HepG2 (cell line): Measurements from ENCODE around the gene GUCY1A1. TPM values are rescaled to one million over a fixed set of nuclear protein-coding genes. Genes with fewer than 3 reads are reported as not detected.

Source experiments
- ATAC-seq: fragments of 200-7000 bp; cut with Tn5 transposase; 3 replicates; pipeline ENCODE4 v1.9.1; 2020; ENCODE audit warnings: mild to moderate bottlenecking, moderate library complexity
- BruUV-seq: library from RNA; stranded (reverse); fragments of 400-500 nt; replicated peaks from 2 replicates; lab custom pipeline; 2021; lab: Mats Ljungman, UMichigan
- CTCF ChIA-PET: fragments of 300-600 bp; formaldehyde crosslinking; extraction: SDS; loops from one replicate; lab custom pipeline; 2021; ENCODE audit warnings: low total read pairs, inconsistent platforms, low intra/inter-chr PET ratio; lab: Yijun Ruan, JAX
- POLR2A ChIA-PET: fragments of 350-600 bp; sonication (Branson Sonifier 250); formaldehyde crosslinking; loops from one replicate; lab custom pipeline; 2020; ENCODE audit warnings: antibody characterized with exemption, inconsistent platforms; lab: Yijun Ruan, JAX
- DNase-seq: peaks from one replicate; pipeline ENCODE4 v3.0.0-alpha.2; 2015; ENCODE audit warnings: low spot score
- FAIRE-seq: peaks from 3 replicates; lab custom pipeline; 2011; peaks lifted over from hg19 to GRCh38; lab: Jason Lieb, UNC
- H2AFZ ChIP-seq: one replicate; pipeline ENCODE4 v1.6.1; 2011; ENCODE audit warnings: low read length, inconsistent platforms
- H3K27ac ChIP-seq: fragments of 300-600 bp; 3 replicates; pipeline ENCODE4 v1.8.0; 2011; ENCODE audit warnings: mixed run types, mild to moderate bottlenecking, mixed read lengths, low read length, inconsistent platforms; ENCODE audit not compliant: insufficient read depth; ENCODE audit errors: extremely low read length
- H3K27me3 ChIP-seq, 2 experiments: fragments of 200-600 bp in 1 of 2; 2 replicates in 1 of 2; 3 replicates in 1 of 2; pipeline versions ENCODE4 v1.6.0 to v1.8.0; 2011; ENCODE audit warnings: low read length in 2 of 2, mild to moderate bottlenecking in 2 of 2, moderate library complexity in 2 of 2, inconsistent platforms in 1 of 2; ENCODE audit not compliant: insufficient read depth in 2 of 2, control insufficient read depth in 1 of 2
- H3K36me3 ChIP-seq, 2 experiments: fragments of 200-600 bp in 1 of 2; replicated peaks in 1 of 2; 2 replicates in 1 of 2; 3 replicates in 1 of 2; pipeline versions ENCODE4 v1.5.1 to v1.8.0; 2011; ENCODE audit warnings: low read length in 2 of 2, inconsistent platforms in 1 of 2; ENCODE audit not compliant: insufficient read depth in 2 of 2, control insufficient read depth in 1 of 2
- H3K4me1 ChIP-seq: 2 replicates; pipeline ENCODE4 v1.5.1; 2012; ENCODE audit warnings: low read length, inconsistent platforms; ENCODE audit not compliant: insufficient read depth
- H3K4me2 ChIP-seq: 2 replicates; pipeline ENCODE4 v1.6.0; 2011; ENCODE audit warnings: low read depth, low read length, inconsistent platforms
- H3K4me3 ChIP-seq, 3 experiments: fragments of 200-600 bp in 1 of 3; sonication (generic), shearing (Covaris generic) in 1 of 3; replicated peaks in 1 of 3; 2 replicates each; pipeline ENCODE4 v1.5.1; 2011 to 2016; ENCODE audit warnings: low read length in 3 of 3, inconsistent platforms in 2 of 3, low read depth in 2 of 3, mild to moderate bottlenecking in 2 of 3, control low read depth in 1 of 3, mixed read lengths in 1 of 3; ENCODE audit not compliant: insufficient read depth in 1 of 3
- H3K79me2 ChIP-seq: one replicate; pipeline ENCODE4 v1.6.1; 2011; ENCODE audit warnings: low read length, inconsistent platforms; ENCODE audit not compliant: insufficient read depth
- H3K9ac ChIP-seq: 2 replicates; pipeline ENCODE4 v1.6.0; 2011; ENCODE audit warnings: mild to moderate bottlenecking, low read depth, low read length, inconsistent platforms; ENCODE audit not compliant: insufficient read depth
- H3K9me3 ChIP-seq: 2 replicates; pipeline ENCODE4 v1.5.1; 2012; ENCODE audit warnings: mild to moderate bottlenecking, low read length
- H4K20me1 ChIP-seq: 2 replicates; pipeline ENCODE4 v1.6.0; 2011; ENCODE audit warnings: inconsistent platforms, mild to moderate bottlenecking, low read length, moderate library complexity; ENCODE audit not compliant: insufficient read depth
- MAZ ChIP-seq, 2 experiments: sonication (generic) in 1 of 2; formaldehyde crosslinking in 1 of 2; IDR thresholded peaks; 2 replicates each; pipeline versions ENCODE4 v1.5.0 to v1.6.1; 2012 to 2020; ENCODE audit warnings: low read depth in 2 of 2, mild to moderate bottlenecking in 2 of 2, borderline replicate concordance in 1 of 2, improper control_type of control experiment in 1 of 2, low read length in 1 of 2, missing genetic modification reagents in 1 of 2, moderate library complexity in 1 of 2
- NR2F6 ChIP-seq, 2 experiments: IDR thresholded peaks; 2 replicates each; pipeline ENCODE4 v1.6.1; 2016; ENCODE audit warnings: antibody characterized with exemption in 1 of 2, mild to moderate bottlenecking in 1 of 2
- RFXAP ChIP-seq: sonication (generic); formaldehyde crosslinking; IDR thresholded peaks from 2 replicates; pipeline ENCODE4 v1.4.0; 2020; ENCODE audit warnings: missing genetic modification reagents, borderline replicate concordance
- RXRB ChIP-seq: IDR thresholded peaks from 2 replicates; pipeline ENCODE4 v1.6.1; 2016; ENCODE audit warnings: borderline replicate concordance, missing genetic modification reagents, missing compliant biosample characterization
- SMAD3 ChIP-seq: sonication (generic); formaldehyde crosslinking; IDR thresholded peaks from 2 replicates; pipeline ENCODE4 v1.4.0; 2020; ENCODE audit warnings: missing genetic modification reagents
- SMARCE1 ChIP-seq: fragments of 450-650 bp; IDR thresholded peaks from 2 replicates; pipeline ENCODE4 v1.6.1; 2017; ENCODE audit warnings: borderline replicate concordance
- ZKSCAN5 ChIP-seq: sonication (generic); formaldehyde crosslinking; IDR thresholded peaks from 2 replicates; pipeline ENCODE4 v1.5.1; 2020; ENCODE audit warnings: mild to moderate bottlenecking, missing genetic modification reagents
- ZNF101 ChIP-seq: sonication (generic); formaldehyde crosslinking; IDR thresholded peaks from 2 replicates; pipeline ENCODE4 v1.4.0; 2020; ENCODE audit warnings: mild to moderate bottlenecking, low read depth, missing genetic modification reagents, borderline replicate concordance
- ZNF33A ChIP-seq: sonication (generic); formaldehyde crosslinking; IDR thresholded peaks from 2 replicates; pipeline ENCODE4 v1.5.1; 2020; ENCODE audit warnings: missing genetic modification reagents, mild to moderate bottlenecking, moderate library complexity, borderline replicate concordance
- ZNF576 ChIP-seq: sonication (generic); formaldehyde crosslinking; IDR thresholded peaks from 2 replicates; pipeline ENCODE4 v1.4.0; 2020; ENCODE audit warnings: mild to moderate bottlenecking, missing genetic modification reagents
- ZNF616 ChIP-seq: sonication (generic); formaldehyde crosslinking; IDR thresholded peaks from 2 replicates; pipeline ENCODE4 v1.5.0; 2020; ENCODE audit warnings: low read depth, mild to moderate bottlenecking, missing genetic modification reagents
- ZSCAN31 ChIP-seq: sonication (generic); formaldehyde crosslinking; IDR thresholded peaks from 2 replicates; pipeline ENCODE4 v1.5.0; 2020; ENCODE audit warnings: low read depth, mild to moderate bottlenecking, missing genetic modification reagents
- WGBS: methylation state at CpG from one replicate; pipeline ENCODE4 v1.1.6; 2017; ENCODE audit warnings: low lambda C conversion rate; 5-methylcytosine and 5-hydroxymethylcytosine counted together
- in situ Hi-C: cut with HindIII; loops from 2 replicates; pipeline ENCODE4 v1.10.0; 2017; ENCODE audit warnings: low pct_unique_long_range_greater_than_20kb; ENCODE audit not compliant: extremely low pct_ligation_motif_present
- intact Hi-C: fragments of 100-400 bp; cut with micrococcal nuclease; formaldehyde crosslinking; loops from one replicate; pipeline ENCODE4 v1.10.0; 2022; ENCODE audit not compliant: unreplicated experiment
- polyA plus RNA-seq, 8 experiments: library from polyadenylated mRNA; depleted of rRNA in 3 of 8; stranded (reverse) in 7 of 8; unstranded in 1 of 8; fragments of >200 nt; fragmentation: Illumina TruSeq in 4 of 8; extraction: Trizol in 4 of 8; gene quantifications; 2 replicates each; pipeline versions ENCODE4 v1.2.1 to v1.2.3, GENCODE V29; 2011 to 2016; ENCODE audit warnings: low read depth in 4 of 8, missing spikeins in 1 of 8, mixed read lengths in 1 of 8; ENCODE audit not compliant: insufficient read depth in 1 of 8
- total RNA-seq, 5 experiments: library from RNA; depleted of rRNA; stranded (reverse); fragments of >200 nt; fragmentation: Illumina TruSeq; extraction: Trizol; gene quantifications; 2 replicates each; pipeline ENCODE4 v1.2.3, GENCODE V29; 2016; ENCODE audit warnings: low read depth in 1 of 5
- TF ChIP-seq, protein P1 (sequence below): IDR thresholded peaks from 2 replicates; pipeline ENCODE4 v1.6.1; 2016; ENCODE audit warnings: low read depth, borderline replicate concordance
- TF ChIP-seq, protein P2 (sequence below): sonication (generic); formaldehyde crosslinking; IDR thresholded peaks from 2 replicates; pipeline ENCODE4 v1.4.0; 2020; ENCODE audit warnings: missing genetic modification reagents, mild to moderate bottlenecking, borderline replicate concordance
- TF ChIP-seq, protein P3 (sequence below): IDR thresholded peaks from 2 replicates; pipeline ENCODE4 v1.6.1; 2016; ENCODE audit warnings: missing genetic modification reagents, missing compliant biosample characterization
- TF ChIP-seq, protein P4 (sequence below): sonication (generic); formaldehyde crosslinking; IDR thresholded peaks from 2 replicates; pipeline ENCODE4 v1.9.0; 2022; ENCODE audit warnings: missing genetic modification reagents, mild to moderate bottlenecking, borderline replicate concordance

Gene GUCY1A1
- total and polyA plus RNA-seq, 2 of the 13 experiments (the other 11 are each of a cell fraction or from before 2014, with no cell fraction given), result not detected

GRCh38 chr4:155741546-155741945, 74.9 kb downstream of the GUCY1A1 start:
- H3K4me1 ChIP-seq, result no peaks in the 10 kb centered on the region
- no peaks in the 10 kb centered on the region for H4K20me1 ChIP-seq
- H2AFZ ChIP-seq, result no peak overlapping the region
- no peaks in the 10 kb centered on the region for H3K79me2 ChIP-seq
- ChIA-PET POLR2A (no interaction called here), CTCF (no interaction called here)
- BruUV-seq, result no TSS peak
- H3K27me3 ChIP-seq, result no peaks in the 10 kb centered on the region; a peak in 1 of 5 replicates
- TF ChIP-seq, protein P1, sequence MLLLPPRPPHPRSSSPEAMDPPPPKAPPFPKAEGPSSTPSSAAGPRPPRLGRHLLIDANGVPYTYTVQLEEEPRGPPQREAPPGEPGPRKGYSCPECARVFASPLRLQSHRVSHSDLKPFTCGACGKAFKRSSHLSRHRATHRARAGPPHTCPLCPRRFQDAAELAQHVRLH (CRISPR knock-in tag), result no peak
- TF ChIP-seq NR2F6 (IDR thresholded peaks at IDR 0.05) (no peak), NR2F6 (CRISPR knock-in tag; IDR thresholded peaks at IDR 0.05) (no peak), SMAD3 (no peak), ZSCAN31 (no peak), RXRB (no peak), RFXAP (CRISPR knock-in tag) (no peak), ZNF33A (CRISPR knock-in tag) (no peak), ZNF616 (CRISPR knock-in tag) (no peak), ZNF576 (CRISPR knock-in tag) (no peak), SMARCE1 (no peak), ZNF101 (CRISPR knock-in tag) (no peak), ZKSCAN5 (CRISPR knock-in tag) (no peak), MAZ (IDR thresholded peaks at IDR 0.05; ENCODE audit: borderline replicate concordance, low read depth, low read length) (no peak), MAZ (CRISPR knock-in tag; IDR thresholded peaks at IDR 0.05; ENCODE audit: low read depth) (no peak)
- TF ChIP-seq, protein P2, sequence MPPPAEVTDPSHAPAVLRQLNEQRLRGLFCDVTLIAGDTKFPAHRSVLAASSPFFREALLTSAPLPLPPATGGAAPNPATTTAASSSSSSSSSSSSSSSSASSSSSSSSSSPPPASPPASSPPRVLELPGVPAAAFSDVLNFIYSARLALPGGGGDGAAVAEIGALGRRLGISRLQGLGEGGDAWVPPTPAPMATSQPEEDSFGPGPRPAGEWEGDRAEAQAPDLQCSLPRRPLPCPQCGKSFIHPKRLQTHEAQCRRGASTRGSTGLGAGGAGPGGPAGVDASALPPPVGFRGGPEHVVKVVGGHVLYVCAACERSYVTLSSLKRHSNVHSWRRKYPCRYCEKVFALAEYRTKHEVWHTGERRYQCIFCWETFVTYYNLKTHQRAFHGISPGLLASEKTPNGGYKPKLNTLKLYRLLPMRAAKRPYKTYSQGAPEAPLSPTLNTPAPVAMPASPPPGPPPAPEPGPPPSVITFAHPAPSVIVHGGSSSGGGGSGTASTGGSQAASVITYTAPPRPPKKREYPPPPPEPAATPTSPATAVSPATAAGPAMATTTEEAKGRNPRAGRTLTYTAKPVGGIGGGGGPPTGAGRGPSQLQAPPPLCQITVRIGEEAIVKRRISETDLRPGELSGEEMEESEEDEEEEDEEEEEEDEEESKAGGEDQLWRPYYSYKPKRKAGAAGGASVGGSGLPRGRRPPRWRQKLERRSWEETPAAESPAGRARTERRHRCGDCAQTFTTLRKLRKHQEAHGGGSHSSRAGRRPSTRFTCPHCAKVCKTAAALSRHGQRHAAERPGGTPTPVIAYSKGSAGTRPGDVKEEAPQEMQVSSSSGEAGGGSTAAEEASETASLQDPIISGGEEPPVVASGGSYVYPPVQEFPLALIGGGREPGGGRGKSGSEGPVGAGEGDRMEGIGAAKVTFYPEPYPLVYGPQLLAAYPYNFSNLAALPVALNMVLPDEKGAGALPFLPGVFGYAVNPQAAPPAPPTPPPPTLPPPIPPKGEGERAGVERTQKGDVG (CRISPR knock-in tag), result no peak
- TF ChIP-seq, protein P3, sequence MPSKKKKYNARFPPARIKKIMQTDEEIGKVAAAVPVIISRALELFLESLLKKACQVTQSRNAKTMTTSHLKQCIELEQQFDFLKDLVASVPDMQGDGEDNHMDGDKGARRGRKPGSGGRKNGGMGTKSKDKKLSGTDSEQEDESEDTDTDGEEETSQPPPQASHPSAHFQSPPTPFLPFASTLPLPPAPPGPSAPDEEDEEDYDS (CRISPR knock-in tag), result no peak
- TF ChIP-seq, protein P4, sequence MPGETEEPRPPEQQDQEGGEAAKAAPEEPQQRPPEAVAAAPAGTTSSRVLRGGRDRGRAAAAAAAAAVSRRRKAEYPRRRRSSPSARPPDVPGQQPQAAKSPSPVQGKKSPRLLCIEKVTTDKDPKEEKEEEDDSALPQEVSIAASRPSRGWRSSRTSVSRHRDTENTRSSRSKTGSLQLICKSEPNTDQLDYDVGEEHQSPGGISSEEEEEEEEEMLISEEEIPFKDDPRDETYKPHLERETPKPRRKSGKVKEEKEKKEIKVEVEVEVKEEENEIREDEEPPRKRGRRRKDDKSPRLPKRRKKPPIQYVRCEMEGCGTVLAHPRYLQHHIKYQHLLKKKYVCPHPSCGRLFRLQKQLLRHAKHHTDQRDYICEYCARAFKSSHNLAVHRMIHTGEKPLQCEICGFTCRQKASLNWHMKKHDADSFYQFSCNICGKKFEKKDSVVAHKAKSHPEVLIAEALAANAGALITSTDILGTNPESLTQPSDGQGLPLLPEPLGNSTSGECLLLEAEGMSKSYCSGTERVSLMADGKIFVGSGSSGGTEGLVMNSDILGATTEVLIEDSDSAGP (CRISPR knock-in tag), result no peak
- no peak overlapping the region for H3K27ac ChIP-seq
- in situ Hi-C loops (no loop called here), intact Hi-C loops (no loop called here)
- H3K4me2 ChIP-seq, result no peak overlapping the region
- H3K4me3 ChIP-seq, result no peak overlapping the region
- FAIRE-seq, result no peak
- no peaks in the 10 kb centered on the region for H3K36me3 ChIP-seq
- H3K9me3 ChIP-seq, result no peaks in the 10 kb centered on the region
- no peak overlapping the region for H3K9ac ChIP-seq
- WGBS, result 0% methylated on average over 1 of the region's 1 CpG
- ATAC-seq, result no peak
- DNase-seq, result no peak
